HepG2 (cell line): ENCODE measurements around the gene DAB1. TPM values are rescaled to one million over a fixed set of nuclear protein-coding genes. Genes with fewer than 3 reads are reported as not detected.

Experiments
- ATAC-seq: fragments of 200-7000 bp; cut with Tn5 transposase; 3 replicates; pipeline ENCODE4 v1.9.1; 2020; ENCODE audit warnings: mild to moderate bottlenecking, moderate library complexity
- BruUV-seq: library from RNA; stranded (reverse); fragments of 400-500 nt; replicated peaks from 2 replicates; lab custom pipeline; 2021; lab: Mats Ljungman, UMichigan
- CTCF ChIA-PET: fragments of 300-600 bp; formaldehyde crosslinking; extraction: SDS; loops from one replicate; lab custom pipeline; 2021; ENCODE audit warnings: low total read pairs, inconsistent platforms, low intra/inter-chr PET ratio; lab: Yijun Ruan, JAX
- POLR2A ChIA-PET: fragments of 350-600 bp; sonication (Branson Sonifier 250); formaldehyde crosslinking; loops from one replicate; lab custom pipeline; 2020; ENCODE audit warnings: antibody characterized with exemption, inconsistent platforms; lab: Yijun Ruan, JAX
- DNase-seq: peaks from one replicate; pipeline ENCODE4 v3.0.0-alpha.2; 2015; ENCODE audit warnings: low spot score
- FAIRE-seq: peaks from 3 replicates; lab custom pipeline; 2011; peaks lifted over from hg19 to GRCh38; lab: Jason Lieb, UNC
- H2AFZ ChIP-seq: one replicate; pipeline ENCODE4 v1.6.1; 2011; ENCODE audit warnings: low read length, inconsistent platforms
- H3K27ac ChIP-seq: fragments of 300-600 bp; 3 replicates; pipeline ENCODE4 v1.8.0; 2011; ENCODE audit warnings: mixed run types, mild to moderate bottlenecking, mixed read lengths, low read length, inconsistent platforms; ENCODE audit not compliant: insufficient read depth; ENCODE audit errors: extremely low read length
- H3K27me3 ChIP-seq, 2 experiments: fragments of 200-600 bp in 1 of 2; 2 replicates in 1 of 2; 3 replicates in 1 of 2; pipeline versions ENCODE4 v1.6.0 to v1.8.0; 2011; ENCODE audit warnings: low read length in 2 of 2, mild to moderate bottlenecking in 2 of 2, moderate library complexity in 2 of 2, inconsistent platforms in 1 of 2; ENCODE audit not compliant: insufficient read depth in 2 of 2, control insufficient read depth in 1 of 2
- H3K36me3 ChIP-seq, 2 experiments: fragments of 200-600 bp in 1 of 2; replicated peaks in 1 of 2; 2 replicates in 1 of 2; 3 replicates in 1 of 2; pipeline versions ENCODE4 v1.5.1 to v1.8.0; 2011; ENCODE audit warnings: low read length in 2 of 2, inconsistent platforms in 1 of 2; ENCODE audit not compliant: insufficient read depth in 2 of 2, control insufficient read depth in 1 of 2
- H3K4me1 ChIP-seq: 2 replicates; pipeline ENCODE4 v1.5.1; 2012; ENCODE audit warnings: low read length, inconsistent platforms; ENCODE audit not compliant: insufficient read depth
- H3K4me2 ChIP-seq: 2 replicates; pipeline ENCODE4 v1.6.0; 2011; ENCODE audit warnings: low read depth, low read length, inconsistent platforms
- H3K4me3 ChIP-seq, 3 experiments: fragments of 200-600 bp in 1 of 3; sonication (generic), shearing (Covaris generic) in 1 of 3; replicated peaks in 1 of 3; 2 replicates each; pipeline ENCODE4 v1.5.1; 2011 to 2016; ENCODE audit warnings: low read length in 3 of 3, inconsistent platforms in 2 of 3, low read depth in 2 of 3, mild to moderate bottlenecking in 2 of 3, control low read depth in 1 of 3, mixed read lengths in 1 of 3; ENCODE audit not compliant: insufficient read depth in 1 of 3
- H3K79me2 ChIP-seq: one replicate; pipeline ENCODE4 v1.6.1; 2011; ENCODE audit warnings: low read length, inconsistent platforms; ENCODE audit not compliant: insufficient read depth
- H3K9ac ChIP-seq: 2 replicates; pipeline ENCODE4 v1.6.0; 2011; ENCODE audit warnings: mild to moderate bottlenecking, low read depth, low read length, inconsistent platforms; ENCODE audit not compliant: insufficient read depth
- H3K9me3 ChIP-seq: 2 replicates; pipeline ENCODE4 v1.5.1; 2012; ENCODE audit warnings: mild to moderate bottlenecking, low read length
- H4K20me1 ChIP-seq: 2 replicates; pipeline ENCODE4 v1.6.0; 2011; ENCODE audit warnings: inconsistent platforms, mild to moderate bottlenecking, low read length, moderate library complexity; ENCODE audit not compliant: insufficient read depth
- HNF4A ChIP-seq: sonication (generic); formaldehyde crosslinking; IDR thresholded peaks from 2 replicates; pipeline ENCODE4 v1.4.0; 2020; ENCODE audit warnings: missing genetic modification reagents
- HNRNPLL ChIP-seq: fragments of 200-400 bp; formaldehyde crosslinking; IDR thresholded peaks from 2 replicates; pipeline ENCODE4 v1.6.1; 2017; ENCODE audit warnings: mild to moderate bottlenecking, low read depth, low read length; ENCODE audit not compliant: poor library complexity, severe bottlenecking
- KAT2B ChIP-seq: fragments of 150-350 bp; IDR thresholded peaks from 2 replicates; pipeline ENCODE4 v1.6.1; 2014; ENCODE audit warnings: low read depth, low read length, borderline replicate concordance
- NFYB ChIP-seq: sonication (generic); formaldehyde crosslinking; IDR thresholded peaks from 2 replicates; pipeline ENCODE4 v1.4.0; 2020; ENCODE audit warnings: missing genetic modification reagents
- PLRG1 ChIP-seq: fragments of 450-650 bp; conservative IDR thresholded peaks from 2 replicates; pipeline ENCODE4 v1.6.1; 2016
- PRPF4 ChIP-seq: fragments of 200-400 bp; formaldehyde crosslinking; IDR thresholded peaks from 2 replicates; pipeline ENCODE4 v1.6.1; 2016; ENCODE audit warnings: low read length, low read depth; ENCODE audit not compliant: poor library complexity, severe bottlenecking
- REXO4 ChIP-seq: sonication (generic); formaldehyde crosslinking; IDR thresholded peaks from 2 replicates; pipeline ENCODE4 v1.8.0; 2022; ENCODE audit warnings: missing genetic modification reagents, mild to moderate bottlenecking, borderline replicate concordance
- ZC3H4 ChIP-seq: sonication (generic); formaldehyde crosslinking; IDR thresholded peaks from 2 replicates; pipeline ENCODE4 v1.4.0; 2020; ENCODE audit warnings: missing genetic modification reagents, borderline replicate concordance
- ZMAT3 ChIP-seq: sonication (generic); formaldehyde crosslinking; conservative IDR thresholded peaks from 2 replicates; pipeline ENCODE4 v1.7.0; 2021; ENCODE audit warnings: missing genetic modification reagents
- ZNF10 ChIP-seq: sonication (generic); formaldehyde crosslinking; IDR thresholded peaks from 2 replicates; pipeline ENCODE4 v1.4.0; 2020; ENCODE audit warnings: mild to moderate bottlenecking, low read depth, missing genetic modification reagents, borderline replicate concordance
- ZNF362 ChIP-seq: sonication (generic); formaldehyde crosslinking; IDR thresholded peaks from 2 replicates; pipeline ENCODE4 v1.4.0; 2020; ENCODE audit warnings: missing genetic modification reagents, mild to moderate bottlenecking, borderline replicate concordance
- ZNF383 ChIP-seq: sonication (generic); formaldehyde crosslinking; IDR thresholded peaks from 2 replicates; pipeline ENCODE4 v1.4.0; 2020; ENCODE audit warnings: missing genetic modification reagents, mild to moderate bottlenecking, borderline replicate concordance
- ZNF543 ChIP-seq: sonication (generic); formaldehyde crosslinking; IDR thresholded peaks from 2 replicates; pipeline ENCODE4 v1.4.0; 2020; ENCODE audit warnings: mild to moderate bottlenecking, missing genetic modification reagents
- WGBS: methylation state at CpG from one replicate; pipeline ENCODE4 v1.1.6; 2017; ENCODE audit warnings: low lambda C conversion rate; 5-methylcytosine and 5-hydroxymethylcytosine counted together
- in situ Hi-C: cut with HindIII; loops from 2 replicates; pipeline ENCODE4 v1.10.0; 2017; ENCODE audit warnings: low pct_unique_long_range_greater_than_20kb; ENCODE audit not compliant: extremely low pct_ligation_motif_present
- intact Hi-C: fragments of 100-400 bp; cut with micrococcal nuclease; formaldehyde crosslinking; loops from one replicate; pipeline ENCODE4 v1.10.0; 2022; ENCODE audit not compliant: unreplicated experiment
- polyA plus RNA-seq, 8 experiments: library from polyadenylated mRNA; depleted of rRNA in 3 of 8; stranded (reverse) in 7 of 8; unstranded in 1 of 8; fragments of >200 nt; fragmentation: Illumina TruSeq in 4 of 8; extraction: Trizol in 4 of 8; gene quantifications; 2 replicates each; pipeline versions ENCODE4 v1.2.1 to v1.2.3, GENCODE V29; 2011 to 2016; ENCODE audit warnings: low read depth in 4 of 8, missing spikeins in 1 of 8, mixed read lengths in 1 of 8; ENCODE audit not compliant: insufficient read depth in 1 of 8
- total RNA-seq, 5 experiments: library from RNA; depleted of rRNA; stranded (reverse); fragments of >200 nt; fragmentation: Illumina TruSeq; extraction: Trizol; gene quantifications; 2 replicates each; pipeline ENCODE4 v1.2.3, GENCODE V29; 2016; ENCODE audit warnings: low read depth in 1 of 5
- TF ChIP-seq, protein P1 (sequence below): IDR thresholded peaks from 2 replicates; pipeline ENCODE4 v1.4.0; 2020; ENCODE audit warnings: mild to moderate bottlenecking, missing genetic modification reagents
- TF ChIP-seq, protein P2 (sequence below): sonication (generic); formaldehyde crosslinking; IDR thresholded peaks from 2 replicates; pipeline ENCODE4 v1.4.0; 2020; ENCODE audit warnings: mild to moderate bottlenecking, missing genetic modification reagents
- TF ChIP-seq, protein P3 (sequence below): sonication (generic); formaldehyde crosslinking; conservative IDR thresholded peaks from 2 replicates; pipeline ENCODE4 v1.8.0; 2022; ENCODE audit warnings: mild to moderate bottlenecking, moderate library complexity, missing genetic modification reagents

The DAB1 gene
- total and polyA plus RNA-seq, 2 of the 13 experiments (the other 11 are each of a cell fraction or from before 2014, with no cell fraction given) = 0.04 to 0.13 TPM

GRCh38 chr1:57137980-57138379 lies 285.9 kb downstream of the DAB1 start (continued):
- TF ChIP-seq, protein P1, sequence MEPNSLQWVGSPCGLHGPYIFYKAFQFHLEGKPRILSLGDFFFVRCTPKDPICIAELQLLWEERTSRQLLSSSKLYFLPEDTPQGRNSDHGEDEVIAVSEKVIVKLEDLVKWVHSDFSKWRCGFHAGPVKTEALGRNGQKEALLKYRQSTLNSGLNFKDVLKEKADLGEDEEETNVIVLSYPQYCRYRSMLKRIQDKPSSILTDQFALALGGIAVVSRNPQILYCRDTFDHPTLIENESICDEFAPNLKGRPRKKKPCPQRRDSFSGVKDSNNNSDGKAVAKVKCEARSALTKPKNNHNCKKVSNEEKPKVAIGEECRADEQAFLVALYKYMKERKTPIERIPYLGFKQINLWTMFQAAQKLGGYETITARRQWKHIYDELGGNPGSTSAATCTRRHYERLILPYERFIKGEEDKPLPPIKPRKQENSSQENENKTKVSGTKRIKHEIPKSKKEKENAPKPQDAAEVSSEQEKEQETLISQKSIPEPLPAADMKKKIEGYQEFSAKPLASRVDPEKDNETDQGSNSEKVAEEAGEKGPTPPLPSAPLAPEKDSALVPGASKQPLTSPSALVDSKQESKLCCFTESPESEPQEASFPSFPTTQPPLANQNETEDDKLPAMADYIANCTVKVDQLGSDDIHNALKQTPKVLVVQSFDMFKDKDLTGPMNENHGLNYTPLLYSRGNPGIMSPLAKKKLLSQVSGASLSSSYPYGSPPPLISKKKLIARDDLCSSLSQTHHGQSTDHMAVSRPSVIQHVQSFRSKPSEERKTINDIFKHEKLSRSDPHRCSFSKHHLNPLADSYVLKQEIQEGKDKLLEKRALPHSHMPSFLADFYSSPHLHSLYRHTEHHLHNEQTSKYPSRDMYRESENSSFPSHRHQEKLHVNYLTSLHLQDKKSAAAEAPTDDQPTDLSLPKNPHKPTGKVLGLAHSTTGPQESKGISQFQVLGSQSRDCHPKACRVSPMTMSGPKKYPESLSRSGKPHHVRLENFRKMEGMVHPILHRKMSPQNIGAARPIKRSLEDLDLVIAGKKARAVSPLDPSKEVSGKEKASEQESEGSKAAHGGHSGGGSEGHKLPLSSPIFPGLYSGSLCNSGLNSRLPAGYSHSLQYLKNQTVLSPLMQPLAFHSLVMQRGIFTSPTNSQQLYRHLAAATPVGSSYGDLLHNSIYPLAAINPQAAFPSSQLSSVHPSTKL = no peak
- TF ChIP-seq PRPF4 (no peak), REXO4 (CRISPR knock-in tag) (no peak), HNRNPLL (no peak), ZNF383 (CRISPR knock-in tag) (no peak), HNF4A (no peak), ZNF543 (CRISPR knock-in tag) (no peak), NFYB (no peak)
- TF ChIP-seq, protein P2, sequence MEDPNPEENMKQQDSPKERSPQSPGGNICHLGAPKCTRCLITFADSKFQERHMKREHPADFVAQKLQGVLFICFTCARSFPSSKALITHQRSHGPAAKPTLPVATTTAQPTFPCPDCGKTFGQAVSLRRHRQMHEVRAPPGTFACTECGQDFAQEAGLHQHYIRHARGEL = no peak

DNA sequence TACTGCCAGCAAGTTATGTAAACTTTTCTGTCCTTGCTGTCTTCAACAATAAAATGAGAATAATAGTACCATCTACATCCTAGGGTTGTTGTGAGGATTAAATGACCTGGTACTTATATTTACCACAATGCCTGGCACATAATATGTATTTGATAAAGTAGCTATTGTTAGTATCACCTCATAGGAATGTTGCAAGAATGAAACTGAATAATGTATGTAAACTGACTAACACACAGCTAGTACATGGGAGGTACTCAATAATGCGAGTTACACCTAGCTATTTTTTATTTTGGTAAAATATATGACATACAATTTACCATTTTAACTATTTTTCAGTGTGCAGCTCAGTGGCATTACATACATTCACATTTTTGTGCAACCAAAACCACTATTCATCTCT lies 289.1 kb downstream of the DAB1 start:
- POLR2A ChIA-PET = no interaction called here

More for the DNA sequence above, 289.1 kb downstream of the DAB1 start:
- in situ Hi-C loops (no loop called here), intact Hi-C loops (no loop called here)
- no peak overlapping the region for H3K27ac ChIP-seq
- WGBS = 61% methylated on average over 1 of the region's 1 CpG
- BruUV-seq = no TSS peak
- FAIRE-seq = no peak
- ATAC-seq = no peak
- no peak overlapping the region for H2AFZ ChIP-seq
- H3K9ac ChIP-seq = no peak overlapping the region
- H3K4me2 ChIP-seq = no peak overlapping the region
- H3K9me3 ChIP-seq = no peaks in the 10 kb centered on the region
- no peaks in the 10 kb centered on the region for H3K36me3 ChIP-seq
- CTCF ChIA-PET = no interaction called here
- no peaks in the 10 kb centered on the region for H3K79me2 ChIP-seq
- H3K4me3 ChIP-seq = no peak overlapping the region
- TF ChIP-seq ZNF362 (CRISPR knock-in tag) (no peak), ZNF10 (no peak), ZMAT3 (CRISPR knock-in tag) (no peak), PLRG1 (no peak), ZC3H4 (CRISPR knock-in tag) (no peak), KAT2B (no peak)
- TF ChIP-seq, protein P3, sequence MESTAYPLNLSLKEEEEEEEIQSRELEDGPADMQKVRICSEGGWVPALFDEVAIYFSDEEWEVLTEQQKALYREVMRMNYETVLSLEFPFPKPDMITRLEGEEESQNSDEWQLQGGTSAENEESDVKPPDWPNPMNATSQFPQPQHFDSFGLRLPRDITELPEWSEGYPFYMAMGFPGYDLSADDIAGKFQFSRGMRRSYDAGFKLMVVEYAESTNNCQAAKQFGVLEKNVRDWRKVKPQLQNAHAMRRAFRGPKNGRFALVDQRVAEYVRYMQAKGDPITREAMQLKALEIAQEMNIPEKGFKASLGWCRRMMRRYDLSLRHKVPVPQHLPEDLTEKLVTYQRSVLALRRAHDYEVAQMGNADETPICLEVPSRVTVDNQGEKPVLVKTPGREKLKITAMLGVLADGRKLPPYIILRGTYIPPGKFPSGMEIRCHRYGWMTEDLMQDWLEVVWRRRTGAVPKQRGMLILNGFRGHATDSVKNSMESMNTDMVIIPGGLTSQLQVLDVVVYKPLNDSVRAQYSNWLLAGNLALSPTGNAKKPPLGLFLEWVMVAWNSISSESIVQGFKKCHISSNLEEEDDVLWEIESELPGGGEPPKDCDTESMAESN (CRISPR knock-in tag) = no peak
- H4K20me1 ChIP-seq = no peaks in the 10 kb centered on the region
- DNase-seq = no peak
- no peaks in the 10 kb centered on the region for H3K27me3 ChIP-seq
- no peaks in the 10 kb centered on the region for H3K4me1 ChIP-seq
